IPS DF 19.7 (cell line): ENCODE measurements around the gene CDCA5.
A peak's percentile ranks its signal among the peaks of the same experiment; 100 is the strongest.

Experiments
- DNase-seq: peaks from one replicate; pipeline ENCODE4 v3.0.0-alpha.2; 2013; ENCODE audit warnings: low read depth, low spot score

CDCA5 gene

GRCh38 chr11:65071907-65072630, 11.8 kb downstream of the CDCA5 start:
- no peak for DNase-seq

DNA sequence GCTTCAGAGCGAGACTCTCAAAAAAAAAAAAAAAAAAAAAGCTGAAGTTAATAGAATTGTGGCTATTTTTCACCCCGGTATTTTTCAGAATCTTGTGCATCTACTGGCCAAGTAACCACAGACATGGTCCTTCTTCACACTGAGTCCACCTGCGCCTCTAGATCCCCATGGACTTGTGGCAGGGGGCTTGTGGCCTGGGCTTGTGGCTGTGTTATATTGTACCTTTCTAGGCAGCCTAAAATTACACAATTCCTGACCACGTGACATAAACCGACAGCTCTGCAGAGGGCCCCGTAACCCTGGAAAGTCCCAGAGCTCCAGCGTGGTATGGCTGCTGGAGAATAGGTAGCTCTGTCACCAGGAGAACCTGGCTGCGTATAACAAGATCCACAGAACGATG, 14.6 kb downstream of the CDCA5 start:
- DNase-seq, result no peak

DNA sequence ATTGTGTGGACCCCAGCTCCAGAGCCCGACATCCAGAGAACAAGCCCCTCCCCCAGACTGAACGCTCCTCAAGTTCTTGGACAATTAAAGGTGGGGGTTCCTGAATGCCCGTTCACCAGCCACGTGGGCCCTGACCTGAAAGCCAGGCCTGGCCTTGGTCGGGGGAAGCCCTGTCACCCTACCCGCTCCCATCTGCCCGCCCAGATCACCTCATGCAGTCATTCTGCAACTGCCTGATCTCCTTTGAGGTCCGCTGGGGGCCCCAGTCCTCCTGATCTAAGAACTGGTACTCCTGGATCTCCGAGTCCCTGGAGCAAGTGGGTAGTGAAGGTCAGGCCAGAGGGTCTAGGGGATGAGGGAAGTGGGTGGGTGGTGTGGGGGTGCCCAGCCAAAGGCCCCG, 16.4 kb downstream of the CDCA5 start:
- no peak for DNase-seq

DNA sequence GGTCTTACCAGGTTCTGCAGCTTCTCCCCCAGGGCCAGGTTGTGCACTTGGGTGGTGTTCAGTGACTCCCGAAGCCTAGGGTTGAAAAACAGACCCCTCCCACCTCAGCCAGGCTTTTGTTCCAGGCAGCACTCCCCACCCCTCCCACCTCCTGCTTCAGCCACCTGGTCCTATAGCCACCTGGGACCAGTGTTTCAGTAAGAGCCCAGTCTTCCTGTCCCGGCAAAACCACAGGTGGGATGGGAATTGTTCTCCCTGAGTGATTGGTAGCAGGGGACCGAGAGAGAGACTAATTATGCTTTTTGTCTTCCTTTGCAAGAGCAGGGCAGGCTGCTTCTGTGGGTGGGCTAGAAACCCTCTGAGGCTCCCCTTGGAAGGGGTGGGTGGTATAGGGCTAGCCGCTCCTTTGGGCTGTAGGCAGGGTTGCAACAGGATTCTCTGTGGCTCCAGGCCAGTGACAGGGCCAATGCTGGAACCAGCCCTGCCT, 17.0 kb downstream of the CDCA5 start:
- peak; percentile 38 for DNase-seq

DNA sequence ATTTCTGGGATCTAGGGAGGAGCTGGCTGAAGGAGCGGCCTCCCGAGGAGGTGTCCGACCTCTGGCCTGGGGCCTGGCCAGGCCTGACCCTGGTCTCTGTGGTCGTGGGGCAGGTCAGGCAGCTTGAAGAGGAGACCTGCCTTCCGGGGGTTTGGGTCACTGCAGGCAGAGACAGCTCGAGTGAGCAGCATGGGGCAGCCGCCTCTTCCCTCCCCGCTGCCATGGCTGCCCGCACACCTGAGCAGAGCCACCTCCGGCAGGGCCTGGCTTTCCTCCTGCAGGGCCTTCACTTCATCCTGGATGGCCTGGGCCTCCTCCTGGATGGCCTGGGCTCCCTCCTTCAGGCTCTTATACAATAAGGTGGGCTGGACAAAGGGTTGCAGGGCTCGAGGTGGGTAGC, 17.5 kb downstream of the CDCA5 start:
- no peak for DNase-seq

GRCh38 chr11:65065851-65066250, 18.0 kb downstream of the CDCA5 start:
- DNase-seq, result no peak

GRCh38 chr11:65064847-65065240, 19.0 kb downstream of the CDCA5 start:
- DNase-seq, result no peak

GRCh38 chr11:65063532-65063931, 20.3 kb downstream of the CDCA5 start:
- no peak for DNase-seq

DNA sequence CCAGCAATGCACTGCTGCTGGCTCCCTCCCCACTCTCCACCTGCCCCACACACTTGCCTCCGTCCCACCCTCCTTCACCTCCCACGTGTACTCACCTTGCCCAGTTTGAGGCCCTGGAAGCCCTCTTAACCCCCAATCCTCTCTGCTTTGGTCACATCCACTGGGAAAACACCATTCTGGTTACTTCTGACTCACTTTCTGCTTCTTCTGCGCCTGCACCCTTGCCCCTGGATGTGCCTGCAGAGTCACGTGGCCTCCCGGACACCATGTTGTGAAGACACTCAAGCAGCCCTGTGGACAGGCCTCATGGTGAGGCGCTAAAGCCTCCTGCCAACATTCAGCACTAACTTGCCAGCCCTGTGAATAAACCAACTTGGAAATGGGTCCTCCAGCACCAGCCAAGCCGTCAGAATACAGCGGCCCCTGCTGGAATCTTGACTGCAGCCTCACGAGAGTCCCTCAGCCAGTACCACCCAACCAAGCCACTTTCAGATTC, 22.9 kb downstream of the CDCA5 start:
- DNase-seq, result no peak

DNA sequence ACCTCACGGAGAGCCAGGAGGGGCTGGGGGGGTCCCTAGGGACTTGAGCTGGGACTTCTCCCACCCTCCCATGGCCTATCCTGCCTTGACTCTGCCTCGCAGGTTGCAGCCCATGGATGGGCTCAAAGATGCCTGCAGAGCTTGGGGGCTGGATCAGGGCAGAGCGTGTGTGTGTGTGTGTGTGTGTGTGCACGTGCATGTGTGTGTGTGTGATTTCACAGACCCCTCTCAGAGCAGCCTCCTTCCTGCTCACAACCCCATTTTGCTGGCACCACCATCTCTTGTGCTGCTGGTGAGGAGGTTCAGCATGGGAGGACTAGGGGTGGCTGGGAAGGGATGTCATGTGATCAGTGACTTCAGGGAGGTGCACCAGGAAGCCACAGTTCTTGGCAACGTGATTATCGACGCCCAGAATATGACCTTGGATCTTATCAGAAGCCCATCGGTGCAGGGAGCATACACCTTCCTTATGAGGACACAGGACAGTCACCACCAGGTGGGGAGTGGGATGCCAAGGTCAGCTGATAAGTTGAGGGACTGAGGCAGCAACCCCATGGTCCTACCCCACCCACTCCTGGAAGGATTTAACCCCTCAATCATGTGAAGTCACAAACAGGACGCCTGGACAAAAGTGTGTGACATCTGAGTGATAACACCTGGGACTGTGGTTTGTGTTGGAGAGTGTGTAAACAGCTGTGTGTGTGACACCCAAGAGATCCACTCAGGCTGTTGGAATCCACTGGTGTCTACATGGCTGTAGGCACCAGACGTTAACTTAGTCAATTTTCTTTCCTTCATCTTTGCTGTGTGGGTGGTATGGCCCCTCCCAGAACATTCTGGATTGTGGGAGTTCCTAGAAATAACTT, 23.6 kb downstream of the CDCA5 start:
- no peak for DNase-seq

GRCh38 chr11:65059523-65059922, 24.3 kb downstream of the CDCA5 start:
- DNase-seq, result no peak

DNA sequence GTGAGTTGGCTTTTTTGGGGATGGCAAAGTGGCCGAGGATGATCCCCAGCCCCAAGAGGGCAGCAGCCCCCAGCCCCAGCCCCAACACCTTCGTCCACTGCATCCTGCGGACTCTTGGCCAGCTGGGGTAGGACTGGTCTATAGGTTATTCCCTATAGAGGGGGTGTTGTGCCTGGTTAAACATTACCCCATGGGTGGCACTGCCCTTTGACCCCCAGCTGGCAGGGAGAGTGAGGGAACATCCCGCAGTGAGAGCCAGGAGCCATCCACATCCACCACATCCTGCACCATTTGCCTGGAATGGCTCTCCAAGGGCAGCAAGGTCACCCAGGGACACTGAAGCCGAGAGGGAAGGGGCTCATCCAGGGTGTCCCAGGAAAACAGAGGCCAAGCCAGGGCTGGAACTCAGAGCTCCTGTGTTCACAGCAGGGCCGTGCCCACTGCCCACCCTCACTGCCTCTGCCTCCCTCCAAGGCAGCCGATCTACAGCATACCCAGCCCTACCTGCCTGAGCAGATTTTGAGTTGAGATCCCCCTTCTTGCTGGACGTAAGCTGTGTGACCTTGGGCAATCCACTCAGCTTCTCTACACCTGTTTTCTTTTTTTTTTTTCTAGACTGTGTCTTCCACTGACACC, 25.3 kb downstream of the CDCA5 start, which contains the start of gene NAALADL1:
NAALADL1 (minus strand) TSS at position 135 of the 636 bp plus-strand sequence; CDS start at position 103, 32 bp downstream.
- no peak for DNase-seq

DNA sequence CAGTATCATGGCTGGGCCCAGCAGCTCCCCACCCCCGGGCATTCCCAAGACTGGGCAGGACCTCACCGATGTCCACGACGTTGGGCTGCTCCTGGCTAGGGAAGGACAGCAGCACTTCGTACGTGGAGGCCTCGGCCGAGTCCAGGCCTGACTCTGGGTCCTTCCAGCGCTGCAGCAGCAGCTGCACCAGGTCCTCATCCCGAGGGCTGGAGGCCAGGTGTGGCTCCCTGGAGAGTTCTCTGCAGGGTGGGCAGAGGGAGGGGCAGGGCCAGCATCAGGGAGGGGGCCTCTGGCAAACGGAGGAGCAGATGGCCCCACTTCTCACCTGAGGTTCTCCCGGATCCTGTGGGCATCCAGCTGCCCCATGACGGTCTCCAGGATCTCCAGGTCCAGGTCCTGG, 25.8 kb downstream of the CDCA5 start:
- DNase-seq, result no peak

- DNase-seq, result no peak
These were observed 26.3 kb downstream of the CDCA5 start for GRCh38 chr11:65057526-65057925.

- DNase-seq, result no peak
These were observed 26.8 kb downstream of the CDCA5 start for GRCh38 chr11:65056999-65057398.

- DNase-seq, result no peak
These were observed 28.3 kb downstream of the CDCA5 start for GRCh38 chr11:65055538-65055937.

DNA sequence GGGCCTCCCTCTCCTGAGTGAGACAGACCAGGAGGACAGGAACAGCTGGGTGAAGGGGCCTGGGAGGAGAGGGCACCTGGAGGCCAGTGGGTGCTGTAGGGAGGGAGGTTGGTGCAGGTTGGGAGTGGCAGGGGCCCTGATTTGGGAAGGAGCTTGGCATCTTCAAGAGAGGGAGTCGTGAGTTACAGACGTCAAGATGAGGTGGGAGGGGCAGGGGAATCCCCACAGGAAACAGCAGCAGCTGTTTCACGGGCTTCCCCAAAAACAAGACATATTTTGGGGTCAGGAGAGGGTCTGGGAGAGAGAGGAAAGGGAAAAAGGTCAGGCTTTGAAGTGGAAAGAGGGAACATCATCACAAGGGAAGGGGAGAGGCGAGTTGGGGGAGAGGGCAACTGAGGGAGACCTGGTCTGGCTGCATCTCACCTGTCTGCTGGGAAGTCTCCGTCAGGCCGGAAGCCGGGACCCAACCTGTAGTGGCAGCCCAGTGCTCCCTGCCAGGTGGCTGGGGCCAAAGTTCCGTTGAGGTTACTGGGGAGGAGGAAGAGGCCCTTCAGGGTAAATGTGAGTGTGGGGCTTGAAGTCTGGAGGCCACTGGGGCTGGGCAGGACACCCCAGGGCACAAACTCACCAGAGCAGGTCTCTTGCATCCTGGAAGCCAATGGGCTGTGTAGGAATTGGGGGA, 29.9 kb downstream of the CDCA5 start:
- no peak for DNase-seq

DNA sequence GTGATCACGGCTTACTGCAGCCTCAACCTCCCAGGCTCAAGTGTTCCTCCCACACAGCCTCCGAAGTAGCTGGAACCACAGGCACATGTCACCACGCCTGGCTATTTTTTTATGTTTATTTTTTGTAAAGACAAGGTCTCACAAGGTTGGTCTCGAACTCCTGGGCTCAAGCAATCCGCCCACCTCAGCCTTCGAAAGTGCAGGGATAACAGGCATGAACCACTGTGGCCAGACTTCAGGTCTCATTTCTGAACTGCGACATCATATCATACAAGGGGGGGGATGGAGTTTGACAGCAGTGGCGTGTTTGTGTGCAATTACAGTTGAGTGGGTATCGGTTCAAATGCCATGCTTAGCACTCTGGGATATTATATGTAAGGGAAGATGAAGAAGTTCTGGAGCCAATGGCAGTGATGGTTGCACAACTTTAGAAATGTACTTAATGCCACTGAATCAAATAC, 32.4 kb downstream of the CDCA5 start:
- DNase-seq, result no peak

DNA sequence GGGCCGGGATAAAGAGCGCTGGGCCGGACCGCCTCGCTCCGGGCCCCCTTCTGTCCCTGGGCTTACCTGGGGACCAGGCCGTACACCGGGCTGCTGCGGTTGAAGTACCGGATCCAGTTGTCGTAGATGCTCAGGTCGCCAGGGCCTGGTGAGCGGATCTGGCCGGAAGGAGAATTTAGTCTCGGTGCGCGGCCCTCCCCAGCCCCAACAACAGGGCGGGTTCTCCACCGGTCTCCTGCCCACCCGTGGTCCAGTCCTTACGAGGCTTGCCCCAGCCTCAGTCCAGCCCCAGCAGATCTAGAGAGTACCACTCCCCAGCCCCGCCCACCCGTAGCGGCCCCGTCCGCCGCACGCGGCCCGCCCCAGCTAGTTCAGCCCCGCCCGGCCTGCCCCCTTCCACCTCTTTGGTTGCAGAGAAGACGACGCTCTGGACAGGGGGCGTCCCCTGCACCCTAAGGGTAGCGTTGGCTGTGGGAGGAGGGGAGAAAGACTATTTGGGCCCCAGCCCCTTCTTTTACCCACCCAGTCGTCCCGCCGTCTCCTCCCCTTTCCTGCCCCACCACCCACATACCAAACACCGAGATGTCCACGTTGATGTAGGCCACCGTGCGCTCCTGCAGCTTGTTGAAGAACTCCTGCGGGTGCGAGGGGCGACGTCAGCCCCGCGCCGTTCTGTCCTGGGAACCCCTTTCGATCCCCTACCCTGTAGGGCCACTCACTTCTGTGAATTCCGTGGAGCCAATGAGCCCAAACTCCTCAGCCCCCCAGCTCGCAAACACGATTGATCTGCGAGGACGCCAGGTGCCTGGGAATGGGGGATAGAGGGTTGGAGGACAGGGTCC, 36.0 kb downstream of the CDCA5 start:
- DNase-seq, result no peak

DNA sequence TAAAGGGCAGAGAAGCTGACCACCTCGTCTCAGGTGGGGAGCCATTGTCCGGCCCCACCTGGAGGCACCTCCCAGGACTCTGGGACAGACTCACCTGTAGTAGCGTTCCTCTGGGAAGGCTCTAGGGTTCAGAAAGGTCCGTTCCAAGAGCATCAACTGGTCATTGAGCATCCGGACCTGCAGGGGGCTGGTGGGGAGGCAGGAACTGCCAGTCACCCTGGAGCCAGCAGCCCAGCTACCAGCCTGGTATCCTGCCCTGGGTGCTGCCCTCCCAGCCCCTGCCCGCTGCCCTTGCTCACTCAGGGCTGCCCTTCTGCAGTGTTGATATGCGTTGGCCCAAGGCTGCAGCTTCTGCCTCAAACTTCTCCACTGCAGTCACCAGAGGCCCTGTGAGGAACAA, 38.1 kb downstream of the CDCA5 start:
- no peak for DNase-seq
